ENCODE data around the gene LPP. TPM values are rescaled to one million over a fixed set of nuclear protein-coding genes. Genes with fewer than 3 reads are reported as not detected.

Gene LPP
- total RNA-seq, 1 experiment from 2014 or later = 20.4 TPM

DNA sequence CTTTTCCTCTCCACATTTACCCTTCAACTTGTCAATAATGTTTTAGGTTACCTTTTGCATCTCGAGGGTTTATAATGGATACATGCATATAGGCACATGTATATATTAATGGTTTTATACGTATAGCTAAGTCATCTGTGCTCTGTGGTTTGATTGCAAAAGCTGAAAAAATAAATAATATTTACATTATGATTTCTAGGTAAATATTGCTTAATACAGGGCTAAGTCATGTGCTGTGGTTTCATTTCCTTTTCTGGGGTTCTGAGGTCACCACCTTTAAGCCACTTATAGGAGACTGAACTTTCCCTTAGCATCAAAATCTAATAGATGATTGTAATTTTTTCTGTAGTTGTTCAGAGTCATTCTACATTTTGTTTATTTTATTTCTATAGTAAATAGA, 33.1 kb downstream of the LPP start:
- no peak overlapping the region for H3K9ac ChIP-seq (ENCODE audit: low read length)
- ATAC-seq (peak; percentile 72), DNase-seq (peak; percentile 71)
- H4K20me1 ChIP-seq (ENCODE audit: low read length) = peaks cover 28% of the 10 kb centered on the region
- intact Hi-C loops (cut with micrococcal nuclease) = no loop called here
- TF ChIP-seq EZH2phosphoT487 (IDR thresholded peaks at IDR 0.05; ENCODE audit: borderline replicate concordance, low read length) (no peak), EZH2 (IDR thresholded peaks at IDR 0.05; ENCODE audit: low read length, unreplicated experiment) (no peak)
- TF ChIP-seq, protein P1, sequence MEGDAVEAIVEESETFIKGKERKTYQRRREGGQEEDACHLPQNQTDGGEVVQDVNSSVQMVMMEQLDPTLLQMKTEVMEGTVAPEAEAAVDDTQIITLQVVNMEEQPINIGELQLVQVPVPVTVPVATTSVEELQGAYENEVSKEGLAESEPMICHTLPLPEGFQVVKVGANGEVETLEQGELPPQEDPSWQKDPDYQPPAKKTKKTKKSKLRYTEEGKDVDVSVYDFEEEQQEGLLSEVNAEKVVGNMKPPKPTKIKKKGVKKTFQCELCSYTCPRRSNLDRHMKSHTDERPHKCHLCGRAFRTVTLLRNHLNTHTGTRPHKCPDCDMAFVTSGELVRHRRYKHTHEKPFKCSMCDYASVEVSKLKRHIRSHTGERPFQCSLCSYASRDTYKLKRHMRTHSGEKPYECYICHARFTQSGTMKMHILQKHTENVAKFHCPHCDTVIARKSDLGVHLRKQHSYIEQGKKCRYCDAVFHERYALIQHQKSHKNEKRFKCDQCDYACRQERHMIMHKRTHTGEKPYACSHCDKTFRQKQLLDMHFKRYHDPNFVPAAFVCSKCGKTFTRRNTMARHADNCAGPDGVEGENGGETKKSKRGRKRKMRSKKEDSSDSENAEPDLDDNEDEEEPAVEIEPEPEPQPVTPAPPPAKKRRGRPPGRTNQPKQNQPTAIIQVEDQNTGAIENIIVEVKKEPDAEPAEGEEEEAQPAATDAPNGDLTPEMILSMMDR (conservative IDR thresholded peaks at IDR 0.05; ENCODE audit: low read depth, low read length) = no peak
- H3K4me3 ChIP-seq (ENCODE audit: low read length) = no peak overlapping the region
- no peaks in the 10 kb centered on the region for H3K9me3 ChIP-seq (ENCODE audit: low read length)
- BruUV-seq (replicated peaks) = no TSS peak
- no peaks in the 10 kb centered on the region for H3K27me3 ChIP-seq (ENCODE audit: low read length)
- H3F3A ChIP-seq (ENCODE audit: low read length, unreplicated experiment) = no peaks in the 10 kb centered on the region
- peak overlapping the region; percentile 12; the same call in 1 of the 2 replicates for H3K27ac ChIP-seq (ENCODE audit: low read length)
- ChIA-PET CTCF (no interaction called here), POLR2A (ENCODE audit: unreplicated experiment) (no interaction called here)
- H3K4me1 ChIP-seq (ENCODE audit: insufficient read depth, low read length) = peaks cover 20% of the 10 kb centered on the region
- no peak overlapping the region for H2AFZ ChIP-seq (ENCODE audit: low read length)
- H3K9me2 ChIP-seq (replicated peaks; ENCODE audit: low read length) = no peaks in the 10 kb centered on the region
- H3K4me2 ChIP-seq (ENCODE audit: low read length) = peak overlapping the region; percentile 65
- peaks cover 21% of the 10 kb centered on the region for H3K79me2 ChIP-seq (ENCODE audit: low read length)
- H3K36me3 ChIP-seq (ENCODE audit: low read depth, low read length) = no peaks in the 10 kb centered on the region

DNA sequence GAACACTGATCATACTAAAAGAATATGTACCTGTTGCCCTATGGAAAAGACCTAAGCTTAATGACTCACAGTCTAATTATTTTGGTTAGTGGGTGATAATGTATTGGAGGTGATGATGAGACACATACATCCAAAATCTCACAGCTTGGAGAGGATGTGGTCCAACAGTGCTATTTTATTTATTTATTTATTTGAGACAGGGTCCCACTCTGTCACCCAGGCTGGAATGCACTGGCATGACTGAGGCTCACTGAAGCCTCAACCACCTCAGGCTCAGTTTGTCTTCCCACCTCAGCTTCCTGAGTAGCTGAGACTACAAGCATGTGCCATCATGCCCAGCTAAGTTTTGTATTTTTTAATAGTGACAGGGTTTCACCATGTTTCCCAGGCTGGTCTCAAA, 35.0 kb downstream of the LPP start:
- no peak for ATAC-seq
- H3K27ac ChIP-seq (ENCODE audit: low read length) = no peak overlapping the region
- H3K9ac ChIP-seq (ENCODE audit: low read length) = no peak overlapping the region
- no TSS peak for BruUV-seq (replicated peaks)
- H3K9me3 ChIP-seq (ENCODE audit: low read length) = no peaks in the 10 kb centered on the region
- no peaks in the 10 kb centered on the region for H3K36me3 ChIP-seq (ENCODE audit: low read depth, low read length)
- DNase-seq = no peak
- H3K4me2 ChIP-seq (ENCODE audit: low read length) = no peak overlapping the region
- no peaks in the 10 kb centered on the region for H3F3A ChIP-seq (ENCODE audit: low read length, unreplicated experiment)
- TF ChIP-seq EZH2phosphoT487 (IDR thresholded peaks at IDR 0.05; ENCODE audit: borderline replicate concordance, low read length) = no peak
- TF ChIP-seq, protein P1 (conservative IDR thresholded peaks at IDR 0.05; ENCODE audit: low read depth, low read length) = no peak
- no peak for TF ChIP-seq EZH2 (IDR thresholded peaks at IDR 0.05; ENCODE audit: low read length, unreplicated experiment)
- peaks cover 19% of the 10 kb centered on the region for H3K79me2 ChIP-seq (ENCODE audit: low read length)
- H3K4me1 ChIP-seq (ENCODE audit: insufficient read depth, low read length) = peaks cover 20% of the 10 kb centered on the region
- intact Hi-C loops (cut with micrococcal nuclease) = no loop called here
- peaks cover 30% of the 10 kb centered on the region for H4K20me1 ChIP-seq (ENCODE audit: low read length)
- ChIA-PET POLR2A (ENCODE audit: unreplicated experiment) (no interaction called here), CTCF (no interaction called here)
- no peak overlapping the region for H2AFZ ChIP-seq (ENCODE audit: low read length)
- H3K9me2 ChIP-seq (replicated peaks; ENCODE audit: low read length) = no peaks in the 10 kb centered on the region
- H3K4me3 ChIP-seq (ENCODE audit: low read length) = no peak overlapping the region
- no peaks in the 10 kb centered on the region for H3K27me3 ChIP-seq (ENCODE audit: low read length)

DNA sequence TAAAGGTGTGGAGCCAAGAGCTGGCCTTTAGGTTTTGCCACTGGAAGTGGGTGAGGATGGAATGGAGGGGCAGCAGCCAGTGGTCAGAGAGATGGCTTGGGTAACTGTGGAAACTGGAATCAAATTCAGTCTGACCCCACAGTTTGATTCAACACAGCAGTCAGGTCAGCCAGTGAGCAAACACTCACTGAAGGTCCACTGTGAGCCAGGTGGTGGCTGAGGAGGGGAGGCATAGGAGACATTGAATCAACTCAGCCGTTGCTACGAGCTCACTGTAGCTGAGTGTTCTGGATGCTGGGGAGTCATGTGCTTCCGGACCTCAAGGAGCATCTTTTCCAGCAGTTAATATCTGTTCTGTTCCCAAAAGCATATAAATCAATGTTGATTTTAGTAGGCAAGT, 37.5 kb downstream of the LPP start:
- ChIA-PET CTCF (no interaction called here), POLR2A (ENCODE audit: unreplicated experiment) (no interaction called here)

More for the DNA sequence above, 37.5 kb downstream of the LPP start:
- H3K27me3 ChIP-seq (ENCODE audit: low read length) = no peaks in the 10 kb centered on the region
- DNase-seq (no peak), ATAC-seq (no peak)
- no peak overlapping the region for H3K9ac ChIP-seq (ENCODE audit: low read length)
- H3K27ac ChIP-seq (ENCODE audit: low read length) = no peak overlapping the region
- no peak overlapping the region for H3K4me2 ChIP-seq (ENCODE audit: low read length)
- intact Hi-C loops (cut with micrococcal nuclease) = no loop called here
- no peak overlapping the region for H3K4me3 ChIP-seq (ENCODE audit: low read length)
- H4K20me1 ChIP-seq (ENCODE audit: low read length) = peaks cover 21% of the 10 kb centered on the region
- TF ChIP-seq, protein P1 (conservative IDR thresholded peaks at IDR 0.05; ENCODE audit: low read depth, low read length) = no peak
- TF ChIP-seq EZH2phosphoT487 (IDR thresholded peaks at IDR 0.05; ENCODE audit: borderline replicate concordance, low read length) = no peak
- no peaks in the 10 kb centered on the region for H3K36me3 ChIP-seq (ENCODE audit: low read depth, low read length)
- peaks cover 36% of the 10 kb centered on the region for H3K79me2 ChIP-seq (ENCODE audit: low read length)
- no peaks in the 10 kb centered on the region for H3F3A ChIP-seq (ENCODE audit: low read length, unreplicated experiment)
- H2AFZ ChIP-seq (ENCODE audit: low read length) = no peak overlapping the region
- H3K4me1 ChIP-seq (ENCODE audit: insufficient read depth, low read length) = peaks cover 16% of the 10 kb centered on the region
- no peaks in the 10 kb centered on the region for H3K9me3 ChIP-seq (ENCODE audit: low read length)
- BruUV-seq (replicated peaks) = no TSS peak
- H3K9me2 ChIP-seq (replicated peaks; ENCODE audit: low read length) = no peaks in the 10 kb centered on the region

Measured in PC-3 (cell line).